Stimulated activated CD4-positive, alpha-beta T cell treated with anti-CD3 and anti-CD28 coated beads, Interleukin-2, amount 100 ng/mL, for 48 hours (primary cell): ENCODE results near the gene INMT.
A peak's percentile ranks its signal among the peaks of the same experiment; 100 is the strongest.

ENCODE experiments used
- DNase-seq, 2 donors: peaks; one replicate each; pipeline ENCODE4 v3.0.0-alpha.2; 2020

Gene INMT

GRCh38 chr7:30728591-30729100 lies 23.3 kb upstream of the INMT start:
- no peak for DNase-seq

DNA sequence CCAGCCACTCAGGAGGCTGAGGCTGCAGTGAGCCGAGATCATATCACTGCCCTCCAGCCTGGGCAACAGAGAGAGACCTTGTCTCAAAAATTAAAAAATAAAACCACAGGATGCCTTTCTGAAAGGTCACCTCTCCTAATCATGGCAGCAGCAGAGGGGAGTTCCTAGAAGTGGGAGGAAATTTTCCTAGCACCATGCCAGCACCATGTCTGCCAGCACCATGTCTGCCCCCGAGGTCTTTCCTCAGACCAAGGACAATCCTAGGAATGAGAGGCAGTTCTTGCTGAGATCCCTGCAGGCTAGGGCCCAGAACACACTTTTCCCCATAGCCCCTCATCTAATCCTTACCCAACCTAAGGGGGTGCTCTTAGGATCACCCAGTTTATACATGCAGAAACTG lies 22.3 kb upstream of the INMT start:
- no peak for DNase-seq

DNA sequence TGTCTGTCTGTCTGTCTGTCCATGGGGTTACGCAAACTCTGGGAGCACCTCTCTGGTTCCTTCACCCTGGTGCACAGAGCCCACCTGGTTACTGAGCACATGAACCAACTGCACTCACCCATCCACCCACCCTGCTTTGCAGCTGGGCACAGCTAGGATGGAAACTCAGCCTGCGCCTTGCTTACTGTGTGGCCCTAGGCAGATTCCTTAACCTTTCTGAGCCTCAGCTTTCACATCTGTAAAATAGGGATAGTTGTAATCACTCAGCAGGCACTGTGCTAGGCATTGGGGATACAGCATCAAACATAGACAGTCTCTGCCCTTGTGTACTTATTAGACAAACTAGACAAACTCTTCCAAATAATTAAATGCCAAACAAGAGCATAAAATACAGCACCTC lies 21.8 kb upstream of the INMT start:
- no peak for DNase-seq

DNA sequence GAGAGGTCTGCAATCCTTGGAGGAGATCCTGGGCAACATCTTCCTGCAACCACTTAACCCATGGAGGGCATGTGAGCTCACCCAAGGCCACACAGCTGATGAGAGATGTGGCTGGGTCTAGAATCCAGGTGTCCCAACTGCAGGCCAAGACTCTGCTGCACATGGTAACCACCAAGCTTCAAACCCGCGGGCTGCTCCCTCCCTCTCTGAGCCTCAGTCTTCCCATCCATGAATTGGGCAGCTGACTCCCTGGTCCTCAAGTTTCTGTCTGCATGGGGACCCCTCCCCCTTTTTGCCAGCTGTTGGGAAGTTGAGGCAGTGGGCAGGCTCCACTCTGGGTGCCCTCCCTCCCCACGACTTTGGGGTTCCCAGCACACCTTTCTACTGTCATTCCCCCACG lies 20.9 kb upstream of the INMT start:
- DNase-seq = no peak

GRCh38 chr7:30731581-30731980 lies 20.4 kb upstream of the INMT start:
- DNase-seq = no peak

DNA sequence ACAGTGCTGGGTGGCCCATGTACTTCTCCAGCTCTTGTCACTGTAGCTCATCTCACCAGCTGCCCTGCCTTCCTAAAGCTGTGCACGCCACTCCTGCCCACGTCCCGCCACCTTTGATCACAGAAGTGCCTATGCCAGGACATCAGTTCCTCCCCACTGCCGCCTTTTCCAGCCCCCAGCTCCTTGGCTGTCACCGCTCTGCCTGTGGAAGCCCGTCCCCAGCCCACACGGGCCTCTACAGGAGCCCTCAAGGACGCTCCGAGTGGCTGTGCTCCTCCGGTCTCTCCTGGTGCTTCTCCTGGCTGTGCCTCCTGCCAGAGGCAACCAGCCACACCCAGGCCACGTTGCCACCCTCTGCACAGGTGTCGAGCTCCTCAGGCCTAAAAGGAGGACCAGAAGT lies 19.3 kb upstream of the INMT start:
- no peak for DNase-seq

GRCh38 chr7:30733216-30733615 lies 18.7 kb upstream of the INMT start:
- no peak for DNase-seq

- no peak for DNase-seq
Observed at GRCh38 chr7:30733691-30734090, 18.2 kb upstream of the INMT start.

DNA sequence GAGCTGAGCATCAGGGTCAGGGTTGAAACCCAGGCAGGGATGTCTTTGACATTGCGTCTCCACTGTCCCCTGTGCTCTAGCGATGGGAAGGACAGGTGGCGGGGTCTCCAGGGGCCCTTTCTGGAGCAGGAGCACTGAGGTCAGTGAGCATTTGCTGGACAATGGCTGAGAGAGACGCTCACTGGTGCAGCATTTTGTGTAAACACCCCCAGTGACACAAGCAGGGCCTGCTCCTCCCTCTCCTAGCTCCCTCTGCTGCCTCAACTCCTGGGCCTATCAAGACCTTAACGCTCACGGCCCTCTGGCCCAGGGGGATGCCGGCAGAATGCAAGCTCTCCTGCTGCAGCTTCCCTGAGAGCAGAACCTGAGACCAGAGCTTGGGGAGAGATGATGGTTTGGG lies 17.4 kb upstream of the INMT start:
- DNase-seq = no peak

DNA sequence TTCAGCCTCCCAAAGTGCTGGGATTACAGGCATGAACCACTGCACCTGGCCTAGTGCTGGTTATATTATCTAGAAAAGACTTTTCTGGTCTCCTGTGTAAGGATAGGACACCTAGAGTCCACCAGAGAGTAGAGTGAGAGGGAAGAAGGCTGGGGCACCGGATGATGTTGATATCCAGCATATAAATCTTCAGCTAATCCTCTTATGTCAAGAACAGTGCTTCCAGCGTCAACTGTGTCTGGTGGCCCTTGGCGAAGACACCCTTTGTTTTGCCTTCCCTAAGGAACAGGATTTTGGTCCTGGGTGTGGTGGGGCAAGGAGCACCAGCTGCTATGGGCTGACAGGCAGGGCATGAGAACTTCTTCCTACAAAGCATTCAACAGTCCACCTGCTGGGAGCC lies 16.3 kb upstream of the INMT start:
- DNase-seq = no peak

GRCh38 chr7:30736291-30736690 lies 15.6 kb upstream of the INMT start:
- DNase-seq = no peak

DNA sequence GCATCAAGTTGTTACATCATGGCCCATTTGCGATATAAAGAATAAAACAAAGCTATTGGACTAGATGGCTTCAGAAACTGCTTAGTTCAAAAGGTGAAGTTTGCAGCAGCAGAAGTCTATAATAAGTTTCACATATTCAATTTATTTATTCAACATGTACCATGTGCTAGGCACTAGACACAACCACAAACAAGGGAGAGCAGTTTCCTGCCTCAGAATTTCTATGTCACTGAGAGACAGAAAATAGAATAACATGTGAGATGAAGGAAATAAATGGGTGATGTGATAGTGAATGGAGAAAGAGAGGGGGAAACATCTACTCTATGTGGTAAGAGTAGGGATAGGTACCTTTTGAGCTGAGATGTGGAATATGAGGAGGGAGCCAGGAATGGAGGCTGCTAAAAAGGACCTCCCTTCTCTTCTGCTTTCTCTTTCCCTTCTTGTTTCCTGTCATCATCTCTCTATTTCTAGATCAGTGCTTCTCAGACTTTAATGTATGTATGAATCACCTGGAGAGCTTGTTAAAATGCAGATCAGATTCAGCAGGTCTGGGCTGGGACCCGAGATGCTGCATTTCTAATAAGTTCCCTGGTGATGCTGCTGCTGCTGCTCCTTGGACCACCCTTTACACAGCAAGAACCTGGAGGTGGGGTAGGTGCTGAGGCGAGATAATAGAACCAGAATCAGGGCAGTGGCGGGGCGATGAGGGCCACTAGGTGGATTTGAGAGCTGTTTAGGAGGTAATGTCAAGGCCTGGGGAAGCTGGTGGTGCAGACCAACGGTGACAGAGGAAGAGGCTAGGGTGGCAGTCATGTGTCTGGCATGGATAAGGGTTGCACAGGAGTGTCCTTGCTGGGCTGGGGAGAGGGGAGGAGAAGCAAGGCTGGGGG lies 13.7 kb upstream of the INMT start:
- no peak for DNase-seq

GRCh38 chr7:30739691-30740090 lies 12.2 kb upstream of the INMT start:
- no peak for DNase-seq

GRCh38 chr7:30740417-30741181 lies 11.3 kb upstream of the INMT start:
- peak; percentile 78 to 81 for DNase-seq

DNA sequence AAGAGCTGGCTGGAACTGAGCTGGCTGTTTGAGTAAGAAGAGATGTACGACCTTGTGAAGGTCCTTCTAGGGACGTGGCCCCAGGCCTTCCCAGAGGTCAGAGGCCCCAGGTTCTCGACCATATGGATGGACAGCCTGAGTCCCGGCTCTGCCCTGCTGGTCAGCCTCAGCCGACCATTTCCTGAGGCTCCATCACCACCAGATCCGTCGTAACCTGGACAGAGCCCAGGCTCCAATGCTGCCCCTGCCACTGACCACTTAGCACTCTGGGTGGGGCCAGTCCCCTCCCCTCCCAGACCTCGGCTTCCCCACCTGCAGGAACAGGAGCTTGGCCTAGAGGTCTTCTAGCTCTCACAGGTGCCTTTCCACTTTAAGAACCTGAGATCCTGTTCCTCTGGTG lies 10.6 kb upstream of the INMT start:
- no peak for DNase-seq

DNA sequence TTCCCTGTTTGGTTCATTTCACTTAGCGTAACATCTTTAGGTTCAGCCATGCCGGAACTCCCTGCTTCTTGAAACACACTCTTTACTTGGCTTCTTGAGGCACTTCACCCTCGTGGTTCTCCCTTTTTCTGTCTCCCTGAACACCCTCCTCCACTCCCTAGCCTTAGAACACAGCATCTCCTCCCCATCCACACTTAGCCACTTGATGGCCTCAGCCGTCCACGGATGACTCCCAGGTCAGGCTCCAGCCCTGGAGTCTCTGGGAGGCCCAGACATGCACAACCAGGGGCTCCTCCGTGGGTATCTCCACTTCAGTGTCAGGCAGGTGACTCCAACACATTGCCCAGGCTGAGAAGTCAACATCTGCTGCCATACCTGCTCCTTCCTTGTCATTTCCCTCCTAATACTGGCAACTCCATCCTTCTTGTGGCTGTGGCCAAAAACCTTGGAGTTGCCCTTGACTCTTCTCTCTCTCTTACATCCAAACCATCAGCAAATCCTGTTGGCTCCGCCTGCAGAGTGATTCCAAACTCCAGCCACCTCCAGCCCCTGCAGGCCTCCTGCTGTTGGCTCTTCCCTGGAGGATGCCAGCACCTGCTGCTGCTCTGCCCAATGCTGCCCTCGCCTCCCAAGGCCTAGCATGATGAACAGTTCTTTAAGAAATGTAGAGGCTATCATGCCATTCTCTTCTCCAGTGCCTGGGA lies 8.4 kb upstream of the INMT start:
- DNase-seq = no peak

DNA sequence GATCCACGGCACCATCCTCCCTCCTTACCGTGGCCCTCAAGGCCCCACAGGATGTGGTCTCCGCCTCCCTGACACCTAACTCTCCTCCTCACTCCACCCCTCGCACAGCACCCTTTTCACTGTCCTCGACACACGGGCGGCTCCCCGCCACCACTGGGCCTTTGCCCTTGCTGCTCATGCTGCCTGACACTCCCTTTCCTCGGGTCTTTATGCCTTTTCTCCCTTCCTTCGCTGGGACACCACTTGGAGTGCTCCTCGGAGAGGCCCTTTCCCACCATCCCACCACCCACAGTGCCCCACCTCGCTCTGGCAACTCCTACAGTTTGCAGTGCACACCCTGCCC lies 7.9 kb upstream of the INMT start:
- DNase-seq = no peak

GRCh38 chr7:30745261-30745941 lies 6.5 kb upstream of the INMT start:
- DNase-seq = no peak

DNA sequence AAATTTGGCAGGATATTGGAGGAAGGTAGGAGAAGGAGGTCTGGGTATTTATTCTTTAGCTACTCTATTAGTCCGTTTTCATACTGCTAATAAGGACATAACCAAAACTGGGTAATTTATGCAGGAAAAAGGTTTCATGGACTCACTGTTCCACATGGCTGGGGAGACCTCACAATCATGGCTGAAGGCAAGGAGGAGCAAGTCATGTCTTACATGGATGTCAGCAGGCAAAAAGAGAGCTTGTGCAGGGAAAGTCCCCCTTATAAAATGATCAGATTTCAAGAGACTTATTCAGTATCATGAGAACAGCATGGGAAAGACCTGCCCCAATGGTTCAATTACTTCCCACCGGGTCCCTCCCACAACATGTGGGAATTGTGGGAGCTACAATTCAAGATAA lies 1.9 kb upstream of the INMT start:
- DNase-seq = no peak

DNA sequence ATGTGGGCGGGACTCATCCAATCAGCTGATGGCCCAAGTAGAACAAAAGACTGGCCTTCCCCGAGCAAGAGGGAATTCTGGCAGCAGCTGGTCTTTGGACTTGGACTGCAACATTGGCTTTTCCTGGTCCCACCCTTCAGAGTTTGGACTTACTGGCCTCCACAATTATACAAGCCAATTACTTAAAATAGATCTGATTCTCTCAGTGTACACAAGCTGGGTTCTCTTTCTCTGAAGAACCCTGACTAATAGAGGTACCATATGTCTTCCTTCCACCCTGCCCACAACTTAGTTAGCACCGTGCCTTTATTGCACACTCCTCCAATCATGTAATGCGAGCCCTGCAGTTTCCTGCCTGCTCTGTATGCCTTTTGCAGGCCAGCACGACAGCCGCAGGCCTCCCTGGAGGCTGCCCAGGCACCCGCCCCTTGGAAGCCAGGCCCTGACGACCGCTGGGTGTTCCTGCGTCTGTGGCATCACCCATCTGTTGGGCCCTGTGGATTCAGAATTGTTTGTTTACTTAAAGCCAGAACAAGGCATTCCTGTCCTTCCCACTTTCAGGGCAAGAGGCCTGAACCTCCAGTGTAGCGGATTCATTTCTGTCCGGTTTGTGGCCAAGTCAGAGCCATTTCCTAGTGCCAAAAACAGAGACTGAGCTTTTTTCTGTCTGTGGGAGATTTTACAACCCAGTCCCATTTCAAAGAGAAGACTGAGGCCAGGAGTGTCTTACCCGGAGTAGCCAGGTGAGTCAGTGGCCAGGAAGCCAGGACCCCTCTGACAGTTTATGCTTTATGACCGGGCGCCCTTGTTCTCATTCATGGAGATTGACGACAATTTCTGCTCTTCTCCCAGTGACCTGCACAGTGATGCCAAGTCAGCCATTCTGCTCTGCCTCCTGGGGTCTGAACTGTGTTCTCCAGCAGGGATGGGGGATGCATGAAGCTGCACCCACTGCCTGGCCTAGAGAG lies 968 bp upstream of the INMT start:
- no peak for DNase-seq

DNA sequence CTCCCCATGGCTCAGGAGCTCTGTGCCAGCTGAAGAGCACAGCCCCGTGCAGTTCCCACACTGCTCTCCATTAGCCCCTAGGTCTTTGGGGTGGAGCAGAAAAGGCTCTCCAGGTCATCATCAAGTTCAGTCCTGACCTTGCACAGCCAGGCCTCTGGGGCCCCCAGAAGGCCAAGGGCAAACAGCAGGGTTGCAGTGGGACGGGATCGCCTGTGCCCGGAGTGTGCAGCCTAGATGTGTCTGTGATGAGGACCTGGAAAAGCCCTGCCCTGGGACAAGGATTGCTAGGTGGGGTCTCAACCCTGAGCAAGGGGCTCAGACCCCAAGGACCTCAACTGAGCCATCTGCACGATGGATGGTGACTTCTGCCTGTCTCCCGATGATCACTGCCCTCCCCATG lies 549 bp downstream of the INMT start:
- no peak for DNase-seq

DNA sequence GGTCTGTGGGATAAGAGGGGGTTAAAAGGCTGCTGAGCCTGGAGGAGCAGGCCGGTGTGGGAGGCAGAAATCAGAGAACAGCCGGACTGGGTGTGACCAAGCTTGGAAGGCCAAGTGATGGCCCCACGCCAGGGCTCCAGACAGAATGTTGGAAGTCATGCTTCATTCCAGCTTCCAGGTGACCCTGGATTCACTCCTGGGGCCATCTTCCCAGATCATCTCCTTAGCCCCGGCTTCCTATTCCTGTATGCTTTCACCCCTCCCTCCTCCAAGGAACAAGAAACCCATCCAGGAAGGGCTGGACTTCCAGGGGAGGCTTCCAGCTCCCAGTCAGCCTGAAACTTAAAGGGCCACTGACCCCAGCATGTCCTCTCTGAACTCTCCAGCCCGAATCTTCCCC lies 1.0 kb downstream of the INMT start:
- no peak for DNase-seq
